ENCODE data around the gene ELMO1. TPM values are rescaled to one million over a fixed set of nuclear protein-coding genes. Genes with fewer than 3 reads are reported as not detected.

The ELMO1 gene
- total RNA-seq, 1 experiment from 2014 or later, result 7.8 TPM

DNA sequence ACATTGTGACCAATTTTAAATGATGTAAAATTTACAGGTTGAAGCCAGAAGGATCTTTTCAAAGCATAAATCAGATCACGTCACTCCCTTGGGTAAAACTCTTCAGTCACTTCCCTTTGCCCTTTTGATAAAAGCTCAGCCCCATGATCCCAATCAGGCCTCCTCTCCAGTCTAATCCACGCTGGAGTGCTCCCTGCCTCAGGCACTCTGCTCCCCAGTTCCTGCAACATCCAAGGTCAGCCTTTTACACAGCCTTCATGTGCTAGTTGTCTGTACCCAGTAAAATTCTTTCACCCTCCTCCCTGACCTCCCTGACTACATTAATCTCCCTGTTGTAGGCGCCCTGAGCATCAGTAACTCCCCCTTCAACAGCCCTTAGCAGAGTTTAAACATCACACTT is 14.1 kb downstream of the ELMO1 start:
- Histone ChIP-seq H3K4me2 (ENCODE audit: insufficient read depth, insufficient read length, low read length) (no peak overlapping the region), H3K79me2 (ENCODE audit: insufficient read depth, low read length) (no peaks in the 10 kb centered on the region; the same call in 1 of the 2 replicates), H3K18ac (ENCODE audit: insufficient read length, low read depth, low read length) (no peak overlapping the region), H3K9me3 (ENCODE audit: control insufficient read depth, low read depth, low read length) (no peaks in the 10 kb centered on the region), H2BK12ac (ENCODE audit: insufficient read length, low read depth, low read length) (no peak overlapping the region), H3K27me3 (ENCODE audit: insufficient read depth, low read length) (no peaks in the 10 kb centered on the region), H3K79me1 (ENCODE audit: insufficient read depth, low read depth, low read length, poor library complexity, severe bottlenecking) (no peaks in the 10 kb centered on the region), H4K5ac (ENCODE audit: insufficient read length, low read depth, low read length) (no peak overlapping the region), H3T11ph (ENCODE audit: low read length) (no peak overlapping the region), H3K4me1 (ENCODE audit: insufficient read depth, low read length) (peaks cover 3% of the 10 kb centered on the region; the same call in 1 of the 2 replicates), H4K91ac (ENCODE audit: insufficient read length, low read depth, low read length) (no peak overlapping the region), H3K23ac (ENCODE audit: insufficient read length, low read depth, low read length) (no peak overlapping the region), H3K56ac (ENCODE audit: insufficient read length, low read depth, low read length) (no peak overlapping the region), H2BK120ac (ENCODE audit: low read depth, low read length, poor library complexity, severe bottlenecking) (no peak overlapping the region), H3K4ac (ENCODE audit: low read depth, low read length) (no peak overlapping the region), H3K27ac (ENCODE audit: insufficient read length, low read depth, low read length) (no peak overlapping the region), H3K14ac (ENCODE audit: insufficient read depth, low read length) (no peak overlapping the region), H4K20me1 (ENCODE audit: control insufficient read depth, insufficient read depth, insufficient read length) (no peaks in the 10 kb centered on the region), H3K23me2 (ENCODE audit: insufficient read length, low read depth, low read length, poor library complexity, severe bottlenecking) (no peaks in the 10 kb centered on the region), H2AFZ (ENCODE audit: low read length) (no peak overlapping the region), H4K8ac (replicated peaks; ENCODE audit: insufficient read length, low read depth, low read length) (no peak overlapping the region), H2BK5ac (ENCODE audit: insufficient read length, low read length) (no peak overlapping the region), H2BK15ac (ENCODE audit: low read depth, low read length) (no peak overlapping the region), H2BK20ac (ENCODE audit: low read depth, low read length, poor library complexity, severe bottlenecking) (no peak overlapping the region), H3K9ac (ENCODE audit: extremely low read depth, insufficient read length, low read length) (no peak overlapping the region), H2AK5ac (ENCODE audit: insufficient read length, low read length) (no peak overlapping the region)
- H3K4me3 Mint-ChIP-seq, result no peak overlapping the region
- H3K27me3 Mint-ChIP-seq (ENCODE audit: low read depth), result no peaks in the 10 kb centered on the region
- no peak for DNase-seq
- H3K4me1 Mint-ChIP-seq, result peaks cover 5 to 20% of the 10 kb centered on the region in 2 experiments
- no peak for TF ChIP-seq CTCF (conservative IDR thresholded peaks at IDR 0.05)
- H3K36me3 Mint-ChIP-seq (ENCODE audit: insufficient read depth in 1 of 3, low read depth in 3 of 3), result no peaks in the 10 kb centered on the region
- peak overlapping the region; percentile 0 to 60 (median 31); a peak in 3 of 7 replicates for H3K27ac Mint-ChIP-seq
- no peaks in the 10 kb centered on the region for H3K9me3 Mint-ChIP-seq
- WGBS (ENCODE audit: extremely low coverage, insufficient read length, low lambda C conversion rate), result no CpG with 5 or more reads among the region's 3 CpGs
